SK-N-SH treated with all-trans-retinoic acid at 6 μM for 48 hours (cell line): ENCODE data around the gene ALPK3.

Experiments
- ATAC-seq: fragments of 200-7000 bp; cut with Tn5 transposase; 3 replicates; pipeline ENCODE4 v1.9.1; 2020; ENCODE audit warnings: mild to moderate bottlenecking, moderate library complexity
- ARNTL ChIP-seq: fragments of 450-650 bp; formaldehyde crosslinking; IDR thresholded peaks from 2 replicates; pipeline ENCODE4 v1.5.0; 2020; ENCODE audit warnings: low read depth, mild to moderate bottlenecking, moderate library complexity, borderline replicate concordance
- BACH2 ChIP-seq: fragments of 250-450 bp; sonication (Bioruptor Pico); IDR thresholded peaks from 2 replicates; pipeline ENCODE4 v1.9.0; 2021; ENCODE audit warnings: mild to moderate bottlenecking, borderline replicate concordance
- CREB5 ChIP-seq: fragments of 250-450 bp; sonication (Bioruptor Pico); IDR thresholded peaks from 2 replicates; pipeline ENCODE4 v1.5.1; 2020; ENCODE audit warnings: low read depth, mild to moderate bottlenecking, moderate library complexity
- CSDC2 ChIP-seq: fragments of 250-450 bp; sonication (Bioruptor Pico); IDR thresholded peaks from 2 replicates; pipeline ENCODE4 v1.5.0; 2020; ENCODE audit warnings: mild to moderate bottlenecking, moderate library complexity
- ESRRG ChIP-seq: fragments of 250-450 bp; sonication (Bioruptor Pico); IDR thresholded peaks from 2 replicates; pipeline ENCODE4 v1.6.1; 2021; ENCODE audit warnings: mild to moderate bottlenecking
- GLIS3 ChIP-seq: fragments of 250-450 bp; sonication (Bioruptor Pico); IDR thresholded peaks from 2 replicates; pipeline ENCODE4 v1.5.0; 2020; ENCODE audit warnings: mild to moderate bottlenecking, moderate library complexity
- ISL1 ChIP-seq: fragments of 250-450 bp; sonication (Bioruptor Pico); IDR thresholded peaks from 2 replicates; pipeline ENCODE4 v2.1.2; 2022; ENCODE audit warnings: mild to moderate bottlenecking, moderate library complexity
- OSR1 ChIP-seq: fragments of 250-450 bp; sonication (Bioruptor Pico); IDR thresholded peaks from 2 replicates; pipeline ENCODE4 v1.8.0; 2022; ENCODE audit warnings: moderate library complexity, mild to moderate bottlenecking, inconsistent platforms
- PATZ1 ChIP-seq: fragments of 250-450 bp; sonication (Bioruptor Pico); IDR thresholded peaks from 2 replicates; pipeline ENCODE4 v1.8.0; 2020; ENCODE audit warnings: mild to moderate bottlenecking, moderate library complexity, borderline replicate concordance
- POU6F1 ChIP-seq: fragments of 250-450 bp; sonication (Bioruptor Pico); IDR thresholded peaks from 2 replicates; pipeline ENCODE4 v1.8.0; 2021; ENCODE audit warnings: low read depth, mild to moderate bottlenecking, moderate library complexity, borderline replicate concordance
- PPARA ChIP-seq: fragments of 250-450 bp; sonication (Bioruptor Pico); IDR thresholded peaks from 2 replicates; pipeline ENCODE4 v1.5.0; 2020; ENCODE audit warnings: mild to moderate bottlenecking, borderline replicate concordance
- TCF4 ChIP-seq: fragments of 250-450 bp; sonication (Bioruptor Pico); IDR thresholded peaks from 2 replicates; pipeline ENCODE4 v1.8.0; 2021; ENCODE audit warnings: mild to moderate bottlenecking, moderate library complexity, borderline replicate concordance
- ZFP30 ChIP-seq: fragments of 450-650 bp; formaldehyde crosslinking; IDR thresholded peaks from 2 replicates; pipeline ENCODE4 v1.5.0; 2022; ENCODE audit warnings: mild to moderate bottlenecking, moderate library complexity
- ZNF565 ChIP-seq: fragments of 450-650 bp; formaldehyde crosslinking; conservative IDR thresholded peaks from 2 replicates; pipeline ENCODE4 v1.5.0; 2020; ENCODE audit warnings: low read depth, mild to moderate bottlenecking, moderate library complexity
- ZNF70 ChIP-seq: fragments of 450-650 bp; formaldehyde crosslinking; IDR thresholded peaks from 2 replicates; pipeline ENCODE4 v1.5.0; 2020; ENCODE audit warnings: mild to moderate bottlenecking, moderate library complexity
- ZNF8 ChIP-seq: fragments of 450-650 bp; formaldehyde crosslinking; IDR thresholded peaks from 2 replicates; pipeline ENCODE4 v1.5.0; 2020; ENCODE audit warnings: mild to moderate bottlenecking, moderate library complexity
- TF ChIP-seq, protein P1 (sequence below): fragments of 250-450 bp; sonication (Bioruptor Pico); IDR thresholded peaks from 2 replicates; pipeline ENCODE4 v1.5.1; 2021; ENCODE audit warnings: mild to moderate bottlenecking, moderate library complexity

The ALPK3 gene

GRCh38 chr15:84821501-84822021 lies 4.4 kb downstream of the ALPK3 start (continued):
- TF ChIP-seq ZNF8 (CRISPR knock-in tag) = no peak

- no peak for ATAC-seq
- TF ChIP-seq ISL1 (CRISPR knock-in tag) = no peak
- no peak for TF ChIP-seq BACH2 (CRISPR knock-in tag)
- TF ChIP-seq ZNF70 (CRISPR knock-in tag) = no peak
- no peak for TF ChIP-seq ZNF565 (CRISPR knock-in tag)
- TF ChIP-seq CSDC2 (CRISPR knock-in tag) = no peak
- TF ChIP-seq GLIS3 (CRISPR knock-in tag) = no peak
Measured at GRCh38 chr15:84822653-84823281, 5.6 kb downstream of the ALPK3 start.

DNA sequence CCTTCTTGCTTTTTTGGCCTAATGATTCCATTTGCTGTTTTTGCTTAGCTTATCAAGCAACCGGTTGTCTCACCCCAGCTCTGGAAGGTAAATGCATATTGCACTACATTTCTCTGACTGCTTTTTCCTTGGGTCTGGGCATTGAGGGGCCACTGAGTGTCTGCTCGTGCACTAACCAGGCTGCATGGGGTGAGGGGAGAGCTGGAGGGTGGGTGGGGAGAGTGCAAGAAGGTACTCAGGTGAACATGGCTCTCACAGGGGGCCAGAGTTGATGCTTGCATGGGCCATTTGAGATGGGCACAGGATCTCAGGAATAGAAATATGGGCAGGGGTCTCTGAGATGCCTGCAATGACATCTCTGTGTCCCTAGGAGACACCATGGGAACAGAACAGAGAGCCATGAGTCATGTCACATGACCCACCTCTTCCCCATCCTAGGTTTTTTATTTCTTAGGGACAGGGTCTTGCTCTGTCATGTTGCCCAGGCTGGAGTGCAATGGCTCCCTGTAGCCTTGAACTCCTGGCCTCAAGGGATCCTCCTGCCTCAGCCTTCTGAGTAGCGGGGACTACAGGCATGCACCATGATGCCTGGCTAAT lies 6.2 kb downstream of the ALPK3 start:
- no peak for ATAC-seq
- TF ChIP-seq TCF4 (CRISPR knock-in tag) (no peak), CSDC2 (CRISPR knock-in tag) (no peak), PPARA (CRISPR knock-in tag) (no peak), CREB5 (CRISPR knock-in tag) (no peak), ESRRG (CRISPR knock-in tag) (no peak), ISL1 (CRISPR knock-in tag) (no peak), ARNTL (CRISPR knock-in tag) (no peak), PATZ1 (CRISPR knock-in tag) (no peak), GLIS3 (CRISPR knock-in tag) (no peak), BACH2 (CRISPR knock-in tag) (no peak), ZNF8 (CRISPR knock-in tag) (no peak), OSR1 (CRISPR knock-in tag) (no peak), POU6F1 (CRISPR knock-in tag) (no peak), ZNF565 (CRISPR knock-in tag) (no peak)
- TF ChIP-seq, protein P1, sequence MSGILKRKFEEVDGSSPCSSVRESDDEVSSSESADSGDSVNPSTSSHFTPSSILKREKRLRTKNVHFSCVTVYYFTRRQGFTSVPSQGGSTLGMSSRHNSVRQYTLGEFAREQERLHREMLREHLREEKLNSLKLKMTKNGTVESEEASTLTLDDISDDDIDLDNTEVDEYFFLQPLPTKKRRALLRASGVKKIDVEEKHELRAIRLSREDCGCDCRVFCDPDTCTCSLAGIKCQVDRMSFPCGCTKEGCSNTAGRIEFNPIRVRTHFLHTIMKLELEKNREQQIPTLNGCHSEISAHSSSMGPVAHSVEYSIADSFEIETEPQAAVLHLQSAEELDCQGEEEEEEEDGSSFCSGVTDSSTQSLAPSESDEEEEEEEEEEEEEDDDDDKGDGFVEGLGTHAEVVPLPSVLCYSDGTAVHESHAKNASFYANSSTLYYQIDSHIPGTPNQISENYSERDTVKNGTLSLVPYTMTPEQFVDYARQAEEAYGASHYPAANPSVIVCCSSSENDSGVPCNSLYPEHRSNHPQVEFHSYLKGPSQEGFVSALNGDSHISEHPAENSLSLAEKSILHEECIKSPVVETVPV (CRISPR knock-in tag) = no peak

DNA sequence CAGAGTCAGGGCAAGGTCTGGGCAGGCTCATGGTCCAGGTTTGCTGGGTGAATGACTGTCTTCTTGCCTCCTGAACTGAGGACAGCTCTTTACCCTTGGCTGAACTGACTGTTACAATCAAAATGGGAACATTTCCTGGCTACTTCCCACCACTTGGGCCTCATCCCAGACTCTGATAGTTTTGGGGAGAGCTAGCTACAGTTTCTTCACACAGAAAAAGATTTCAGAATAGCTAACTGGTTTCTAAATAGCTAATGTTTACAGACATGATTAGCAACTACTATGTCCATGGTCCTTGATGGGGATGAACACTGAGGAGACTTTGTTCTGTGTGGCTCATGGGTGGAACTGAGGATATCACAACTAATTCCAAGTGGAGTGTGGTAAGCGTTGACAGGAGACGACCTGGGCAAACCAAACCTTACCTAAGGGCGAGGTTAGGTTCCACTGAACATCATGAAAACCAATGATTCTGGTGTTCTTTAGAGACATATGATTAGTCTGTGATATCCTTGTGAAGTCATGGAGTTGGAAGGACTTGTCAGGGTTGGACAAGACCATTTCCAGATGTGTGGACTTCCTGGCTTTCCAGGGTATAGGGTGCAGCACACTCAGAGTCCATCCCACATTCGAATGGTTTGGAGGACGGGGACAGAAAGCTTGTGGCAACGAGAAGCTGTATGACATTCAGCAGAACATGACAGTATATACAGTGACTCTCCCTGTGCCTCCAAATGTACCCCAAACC lies 7.3 kb downstream of the ALPK3 start:
- ATAC-seq = no peak
- TF ChIP-seq CSDC2 (CRISPR knock-in tag) (no peak), ZFP30 (CRISPR knock-in tag) (no peak), TCF4 (CRISPR knock-in tag) (no peak), BACH2 (CRISPR knock-in tag) (no peak), PPARA (CRISPR knock-in tag) (no peak), ZNF565 (CRISPR knock-in tag) (no peak)
